Mucosa of descending colon (tissue), 3 donors: ENCODE results near the gene ACTL7B. TPM values are rescaled to one million over a fixed set of nuclear protein-coding genes. Genes with fewer than 3 reads are reported as not detected.
"Not testable (repeated sequence)": the region's sequence is repeated elsewhere in the genome, so short reads cannot be mapped to it uniquely, and the experiment has no call there.

Experiments
- ATAC-seq: fragments of 200-7000 bp; cut with Tn5 transposase; one replicate; pipeline ENCODE4 v1.9.1; 2020; ENCODE audit warnings: mild to moderate bottlenecking, moderate library complexity
- DNase-seq, 3 donors: peaks; one replicate each; pipeline ENCODE4 v3.0.0-alpha.2; 2020
- H3K36me3 ChIP-seq: fragments of 200-600 bp; one replicate; pipeline ENCODE4 v1.8.0; 2021; ENCODE audit warnings: low read depth, mild to moderate bottlenecking
- H3K4me1 ChIP-seq: fragments of 200-600 bp; one replicate; pipeline ENCODE4 v1.8.0; 2021; ENCODE audit warnings: low read depth, mild to moderate bottlenecking
- H3K4me3 ChIP-seq: fragments of 200-600 bp; one replicate; pipeline ENCODE4 v1.8.0; 2021; ENCODE audit warnings: mild to moderate bottlenecking
- H3K9me3 ChIP-seq: fragments of 200-600 bp; one replicate; pipeline ENCODE4 v1.8.0; 2021; ENCODE audit warnings: mild to moderate bottlenecking
- intact Hi-C, 2 donors: fragments of 100-400 bp; cut with DNase I in 1 of 2; cut with micrococcal nuclease in 1 of 2; formaldehyde crosslinking; loops; one replicate each; pipeline versions ENCODE4 v1.11.0 to v1.11.1; 2022; cut with DNase I, micrococcal nuclease
- total RNA-seq, 3 donors: library from RNA; stranded (reverse); fragmentation: NEBNext Ultra II Directional in 2 of 3; extraction: Animal tissue kit (Norgen Biotek cat#: 25700) in 2 of 3; gene quantifications; one replicate each; pipeline versions ENCODE4 v1.2.1 to v1.2.4, GENCODE V29; 2021 to 2023
- TF ChIP-seq, protein P1 (sequence below): fragments of 200-600 bp; IDR thresholded peaks from one replicate; pipeline ENCODE4 v1.8.0; 2022; ENCODE audit warnings: antibody characterized with exemption, mild to moderate bottlenecking
- donor health status: DM: no; HTN: no; CAD: no; lungs with moderate emphysema.
- donor health status: DM: no; HTN: no; CAD: no.
- donor health status: DM: no; HTN: yes; CAD: no.

The ACTL7B gene
- total RNA-seq, 3 donors from 2014 or later, result not detected

DNA sequence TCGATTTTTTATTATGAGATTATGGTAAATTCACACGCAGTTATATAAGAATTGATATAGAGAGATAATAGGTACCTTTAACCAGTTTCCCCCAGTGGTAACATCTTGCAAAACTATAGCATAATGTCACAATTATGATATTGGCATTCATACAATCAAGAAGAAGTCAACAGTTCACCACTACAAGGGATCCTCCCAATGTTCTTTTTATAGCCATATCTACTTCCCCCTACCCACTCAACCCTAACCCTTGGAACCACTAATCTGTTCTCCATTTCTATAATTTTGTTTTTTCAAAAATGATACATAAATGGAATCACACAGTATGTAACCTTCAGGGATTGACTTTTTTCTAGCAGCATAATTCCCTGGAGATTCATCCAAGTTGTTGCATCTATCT lies 9.8 kb downstream of the ACTL7B start:
- intact Hi-C loops, result no loop called here
- DNase-seq, result no peak
- Histone ChIP-seq H3K36me3 (no peaks in the 10 kb centered on the region), H3K4me1 (no peaks in the 10 kb centered on the region), H3K9me3 (no peaks in the 10 kb centered on the region), H3K4me3 (no peak overlapping the region)
- TF ChIP-seq, protein P1, sequence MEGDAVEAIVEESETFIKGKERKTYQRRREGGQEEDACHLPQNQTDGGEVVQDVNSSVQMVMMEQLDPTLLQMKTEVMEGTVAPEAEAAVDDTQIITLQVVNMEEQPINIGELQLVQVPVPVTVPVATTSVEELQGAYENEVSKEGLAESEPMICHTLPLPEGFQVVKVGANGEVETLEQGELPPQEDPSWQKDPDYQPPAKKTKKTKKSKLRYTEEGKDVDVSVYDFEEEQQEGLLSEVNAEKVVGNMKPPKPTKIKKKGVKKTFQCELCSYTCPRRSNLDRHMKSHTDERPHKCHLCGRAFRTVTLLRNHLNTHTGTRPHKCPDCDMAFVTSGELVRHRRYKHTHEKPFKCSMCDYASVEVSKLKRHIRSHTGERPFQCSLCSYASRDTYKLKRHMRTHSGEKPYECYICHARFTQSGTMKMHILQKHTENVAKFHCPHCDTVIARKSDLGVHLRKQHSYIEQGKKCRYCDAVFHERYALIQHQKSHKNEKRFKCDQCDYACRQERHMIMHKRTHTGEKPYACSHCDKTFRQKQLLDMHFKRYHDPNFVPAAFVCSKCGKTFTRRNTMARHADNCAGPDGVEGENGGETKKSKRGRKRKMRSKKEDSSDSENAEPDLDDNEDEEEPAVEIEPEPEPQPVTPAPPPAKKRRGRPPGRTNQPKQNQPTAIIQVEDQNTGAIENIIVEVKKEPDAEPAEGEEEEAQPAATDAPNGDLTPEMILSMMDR, result no peak
- no peak for ATAC-seq

DNA sequence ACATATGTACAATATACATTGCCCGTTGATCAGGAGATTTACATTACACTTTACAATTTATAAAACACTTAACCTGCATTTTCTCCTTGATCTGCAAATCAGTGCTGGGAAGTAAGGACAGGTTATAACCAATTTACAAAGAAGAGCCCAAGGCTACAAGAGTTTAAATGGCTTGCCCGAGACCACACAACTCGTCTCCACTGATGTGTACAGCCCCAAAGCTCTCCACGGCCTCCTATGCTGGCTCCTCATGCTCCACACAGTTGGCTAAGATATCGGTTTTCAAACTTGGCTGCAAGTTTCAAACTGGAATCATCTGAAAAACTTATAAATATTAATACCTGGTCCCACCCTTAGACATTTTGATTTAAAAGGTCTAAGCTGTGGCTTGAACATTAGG lies 10.3 kb downstream of the ACTL7B start:
- no peaks in the 10 kb centered on the region for H3K4me1 ChIP-seq
- DNase-seq (no peak), ATAC-seq (no peak)
- TF ChIP-seq, protein P1, result no peak
- H3K4me3 ChIP-seq, result no peak overlapping the region
- intact Hi-C loops, result no loop called here
- no peaks in the 10 kb centered on the region for H3K9me3 ChIP-seq
- H3K36me3 ChIP-seq, result no peaks in the 10 kb centered on the region

DNA sequence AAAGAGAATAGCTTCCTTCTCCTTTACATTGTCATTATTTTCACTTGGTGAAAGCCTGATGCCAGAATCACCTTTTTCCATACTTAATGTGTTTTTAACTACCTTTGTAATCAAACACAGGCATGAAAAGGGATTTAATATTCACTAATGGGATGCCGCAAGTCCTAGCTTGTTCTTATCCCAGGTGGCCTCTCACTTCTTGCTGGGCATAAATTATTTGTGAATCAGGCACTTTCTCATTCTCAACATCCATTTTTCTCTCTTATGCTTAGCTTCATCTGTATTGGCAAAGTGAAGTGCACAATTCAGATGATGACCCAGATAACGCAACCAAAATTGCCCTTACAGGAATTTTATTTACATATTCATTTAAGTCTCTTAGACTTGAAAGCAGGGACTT lies 10.9 kb downstream of the ACTL7B start:
- ATAC-seq (no peak), DNase-seq (no peak)
- Histone ChIP-seq H3K36me3 (no peaks in the 10 kb centered on the region), H3K9me3 (no peaks in the 10 kb centered on the region), H3K4me1 (no peaks in the 10 kb centered on the region), H3K4me3 (no peak overlapping the region)
- TF ChIP-seq, protein P1, result no peak
- intact Hi-C loops, result no loop called here

DNA sequence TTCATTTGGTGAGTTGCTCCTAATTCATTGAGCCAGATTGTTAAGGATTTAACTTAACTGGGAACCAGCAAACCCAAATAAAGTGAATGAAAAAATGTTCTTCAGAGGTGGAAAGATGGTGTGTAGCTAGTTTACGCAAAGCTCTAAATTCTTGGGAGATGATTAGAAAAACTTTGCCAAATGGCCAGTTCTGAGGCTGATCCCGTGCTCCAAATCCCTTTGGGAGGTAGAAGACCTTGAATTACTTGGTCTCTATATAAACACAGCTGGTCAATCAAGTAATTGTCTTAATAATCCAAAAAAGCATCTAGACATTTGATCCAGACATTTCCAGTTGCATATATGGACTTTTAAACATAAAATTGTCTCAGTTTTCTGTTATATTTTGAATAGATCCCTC lies 11.4 kb downstream of the ACTL7B start:
- H3K4me3 ChIP-seq, result no peak overlapping the region
- DNase-seq, result no peak
- H3K9me3 ChIP-seq, result no peaks in the 10 kb centered on the region
- ATAC-seq, result no peak
- TF ChIP-seq, protein P1, result no peak
- no peaks in the 10 kb centered on the region for H3K4me1 ChIP-seq
- intact Hi-C loops, result no loop called here
- no peaks in the 10 kb centered on the region for H3K36me3 ChIP-seq

DNA sequence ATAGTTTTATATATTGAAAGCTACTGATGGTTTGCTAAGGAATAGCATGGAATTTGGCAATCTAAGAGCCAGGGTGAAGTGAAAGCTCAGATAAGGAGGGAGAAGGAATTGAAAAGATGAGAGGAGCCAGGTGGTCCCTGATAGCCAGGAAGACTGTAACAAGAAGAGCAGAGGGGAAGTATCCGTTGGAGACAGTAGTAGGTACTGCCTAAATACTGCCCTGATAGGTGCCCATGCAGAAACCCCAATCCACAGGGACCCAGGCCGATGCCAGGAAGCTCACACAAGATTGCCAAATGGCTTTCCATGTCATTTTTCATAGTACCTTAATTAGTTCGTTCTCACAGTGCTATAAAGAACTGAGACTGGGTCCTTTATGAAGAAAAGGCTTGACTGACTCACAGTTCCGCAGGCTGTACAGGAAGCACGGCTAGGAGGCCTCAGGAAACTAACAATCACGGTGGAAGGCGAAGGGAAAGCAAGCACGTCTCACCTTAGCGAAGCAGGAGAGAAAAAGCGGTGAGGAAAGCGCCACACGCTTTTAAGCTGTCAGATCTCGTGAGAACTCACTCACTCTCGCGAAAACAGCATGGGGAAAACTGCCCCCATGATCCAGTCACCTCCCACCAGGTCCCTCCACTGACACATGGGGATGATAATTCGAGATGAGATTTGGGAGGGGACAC lies 13.0 kb downstream of the ACTL7B start:
- H3K9me3 ChIP-seq, result no peaks in the 10 kb centered on the region

DNA sequence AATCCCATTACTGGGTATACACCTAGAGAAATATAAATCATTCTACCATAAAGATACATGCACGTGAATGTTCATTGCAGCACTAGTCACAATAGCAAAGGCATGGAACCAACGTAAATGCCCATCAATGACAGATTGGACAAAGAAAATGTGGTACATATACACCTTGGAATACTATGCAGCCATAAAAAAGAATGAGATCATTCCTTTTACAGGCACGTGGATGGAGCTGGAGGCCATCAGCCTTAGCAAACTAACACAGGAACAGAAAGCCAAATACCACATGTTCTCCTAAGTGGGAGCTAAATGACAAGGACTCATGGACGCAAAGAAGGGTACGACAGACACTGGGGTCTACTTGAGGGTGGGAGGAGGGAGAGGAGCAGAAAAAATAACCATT lies 16.2 kb downstream of the ACTL7B start:
- DNase-seq, H3K9me3 ChIP-seq, H3K4me3 ChIP-seq, ATAC-seq, H3K4me1 ChIP-seq, H3K36me3 ChIP-seq, intact Hi-C loops: not testable (repeated sequence)

More for the DNA sequence above, 13.0 kb downstream of the ACTL7B start:
- intact Hi-C loops, result no loop called here
- H3K4me3 ChIP-seq, result no peak overlapping the region
- ATAC-seq, result no peak
- no peaks in the 10 kb centered on the region for H3K36me3 ChIP-seq
- no peaks in the 10 kb centered on the region for H3K4me1 ChIP-seq
- no peak for DNase-seq
- TF ChIP-seq, protein P1, result no peak
